GM19452 (cell line): ENCODE measurements around the gene COBLL1.
"Not testable (repeated sequence)": the region's sequence is repeated elsewhere in the genome, so short reads cannot be mapped to it uniquely, and the experiment has no call there.

ENCODE experiments used
- ATAC-seq: cut with Tn5 transposase; IDR thresholded peaks from one replicate; pipeline ENCODE4 v1.9.1; 2021; ENCODE audit not compliant: unreplicated experiment

The COBLL1 gene

GRCh38 chr2:164719996-164720941 lies 121.4 kb downstream of the COBLL1 start:
- ATAC-seq = no peak

DNA sequence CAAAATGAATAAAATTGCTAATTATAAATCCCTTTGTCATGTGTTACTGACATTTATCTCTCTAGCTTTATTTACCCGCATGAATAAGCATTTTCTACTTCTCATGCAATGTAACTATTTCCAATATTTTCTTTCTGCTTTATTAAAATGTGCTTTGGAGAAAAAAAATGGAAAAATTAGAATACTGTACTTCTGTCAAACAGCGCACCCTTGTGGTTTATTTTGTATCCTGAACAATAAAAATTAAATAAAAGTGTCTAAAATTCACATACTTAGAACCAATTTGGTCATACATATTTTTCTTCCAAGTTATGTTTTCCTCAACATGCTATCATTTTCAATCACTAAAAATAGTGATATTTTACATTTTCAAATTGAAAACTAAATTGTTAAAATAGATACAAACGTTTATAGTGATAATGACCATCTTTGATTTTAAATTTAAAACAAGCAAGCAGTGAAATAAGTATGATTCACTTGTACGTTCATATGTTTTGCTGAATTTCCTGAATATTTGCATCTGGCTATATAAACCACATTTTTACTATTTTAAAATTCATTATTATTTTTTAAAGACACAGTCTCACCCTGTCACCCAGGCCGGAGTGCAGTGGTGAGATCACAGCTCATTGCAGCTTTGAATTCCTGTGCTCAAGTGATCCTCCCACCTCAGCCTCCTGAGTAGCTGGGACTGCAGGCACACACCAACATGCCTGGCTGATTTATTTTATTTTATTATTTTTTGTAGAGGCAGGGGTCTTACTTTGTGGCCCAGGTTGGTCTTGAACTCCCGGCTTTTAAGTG lies 124.4 kb downstream of the COBLL1 start:
- ATAC-seq = no peak

- no peak for ATAC-seq
Observed at GRCh38 chr2:164714471-164714870, 127.2 kb downstream of the COBLL1 start.

- peak; percentile 58 for ATAC-seq
Observed at GRCh38 chr2:164711766-164712138, 129.9 kb downstream of the COBLL1 start.

GRCh38 chr2:164710837-164711765 lies 130.5 kb downstream of the COBLL1 start:
- ATAC-seq = peak; percentile 64

DNA sequence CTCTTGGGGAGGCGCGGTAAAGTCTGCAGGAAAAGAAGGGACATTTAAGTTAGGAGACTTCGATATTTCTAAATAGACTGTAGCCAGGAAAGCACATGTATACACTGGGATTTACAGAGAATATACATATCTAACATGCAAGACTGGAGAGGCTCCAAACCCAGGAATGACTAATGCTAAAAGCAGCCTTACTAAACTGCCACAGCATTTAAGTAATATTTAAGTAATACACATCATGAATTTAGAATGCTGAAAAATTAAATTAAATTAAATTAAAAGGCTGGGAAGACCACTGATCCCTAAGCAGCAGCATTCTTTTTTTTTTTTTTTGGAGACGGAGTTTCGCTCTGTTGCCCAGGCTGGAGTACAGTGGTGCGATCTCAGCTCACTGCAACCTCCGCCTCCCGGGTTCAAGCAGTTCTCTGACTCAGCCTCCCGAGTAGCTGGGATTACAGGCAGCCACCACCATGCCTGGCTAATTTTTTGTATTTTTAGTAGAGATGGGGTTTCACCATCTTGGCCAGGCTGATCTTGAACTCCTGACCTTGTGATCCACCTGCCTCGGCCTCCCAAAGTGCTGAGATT lies 131.3 kb downstream of the COBLL1 start:
- not testable (repeated sequence) for ATAC-seq

DNA sequence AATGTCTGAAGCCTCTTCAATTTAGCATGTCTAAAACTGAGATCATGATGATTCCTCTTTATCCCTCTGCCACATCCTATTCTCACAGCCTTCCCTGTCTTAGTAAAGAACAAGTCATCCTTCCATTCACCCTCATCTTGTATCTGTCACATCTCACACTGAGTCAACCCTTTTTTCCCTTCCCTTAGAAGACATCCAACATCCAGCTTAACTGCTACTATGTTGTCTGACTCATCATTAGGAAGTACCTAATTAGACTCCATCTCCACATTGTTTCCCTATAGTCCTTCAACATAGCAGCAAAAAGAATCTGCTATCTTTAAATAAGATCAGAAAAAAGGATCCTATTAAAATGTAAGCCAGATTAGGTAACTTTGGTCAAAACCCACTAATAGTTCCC lies 135.1 kb downstream of the COBLL1 start:
- no peak for ATAC-seq

DNA sequence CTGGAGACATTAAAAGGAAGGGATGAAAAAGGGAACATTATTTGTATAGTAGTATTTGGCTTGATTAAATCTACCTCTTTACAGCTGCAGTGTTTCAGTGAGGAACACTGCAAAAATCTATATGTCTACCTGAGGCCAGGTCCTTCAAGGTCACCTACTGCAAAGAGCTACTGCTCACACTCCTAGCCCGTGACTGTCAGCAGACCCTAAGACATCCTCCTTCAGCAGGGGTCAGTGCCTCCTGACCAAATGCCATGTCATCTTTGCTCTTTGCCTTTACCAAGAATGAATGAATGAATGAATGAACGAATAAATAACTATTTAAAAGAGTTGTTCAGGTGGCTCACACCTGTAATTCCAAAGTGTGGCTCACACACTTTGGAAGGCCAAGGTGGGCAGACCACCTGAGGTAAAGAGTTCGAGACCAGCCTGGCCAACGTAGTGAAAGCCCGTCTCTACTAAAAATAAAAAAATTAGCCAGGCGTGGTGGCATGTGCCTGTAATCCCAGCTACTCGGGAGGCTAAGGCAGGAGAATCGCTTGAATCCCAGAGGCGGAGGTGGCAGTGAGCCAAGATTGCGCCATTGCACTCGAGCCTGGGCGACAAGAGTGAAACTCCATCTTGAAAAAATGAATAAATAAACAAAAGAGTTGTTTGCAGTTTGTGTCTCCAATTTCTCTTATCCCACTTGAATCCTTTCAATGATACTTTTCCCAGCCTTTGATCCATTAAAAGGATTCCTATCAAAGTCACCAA lies 136.0 kb downstream of the COBLL1 start:
- ATAC-seq = no peak

GRCh38 chr2:164703915-164704706 lies 137.5 kb downstream of the COBLL1 start:
- ATAC-seq = no peak

DNA sequence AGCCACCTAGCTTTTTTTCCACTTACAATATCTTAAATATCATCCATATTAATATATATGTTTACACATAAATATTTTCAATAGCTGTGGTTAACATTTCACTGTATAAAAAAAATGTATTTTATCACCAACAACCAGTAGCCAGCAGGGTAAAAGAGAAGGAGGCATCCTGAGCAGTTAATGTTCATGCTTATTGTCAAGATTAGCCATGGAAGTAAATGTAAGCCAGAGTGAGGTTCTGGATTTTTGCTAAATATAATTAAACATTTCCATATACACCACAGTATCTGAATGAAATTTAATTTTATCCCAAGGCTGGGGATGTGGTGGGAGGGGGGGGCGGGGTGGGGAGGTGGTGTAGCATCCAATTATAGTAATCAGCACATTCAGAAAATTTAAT lies 140.1 kb downstream of the COBLL1 start:
- no peak for ATAC-seq

DNA sequence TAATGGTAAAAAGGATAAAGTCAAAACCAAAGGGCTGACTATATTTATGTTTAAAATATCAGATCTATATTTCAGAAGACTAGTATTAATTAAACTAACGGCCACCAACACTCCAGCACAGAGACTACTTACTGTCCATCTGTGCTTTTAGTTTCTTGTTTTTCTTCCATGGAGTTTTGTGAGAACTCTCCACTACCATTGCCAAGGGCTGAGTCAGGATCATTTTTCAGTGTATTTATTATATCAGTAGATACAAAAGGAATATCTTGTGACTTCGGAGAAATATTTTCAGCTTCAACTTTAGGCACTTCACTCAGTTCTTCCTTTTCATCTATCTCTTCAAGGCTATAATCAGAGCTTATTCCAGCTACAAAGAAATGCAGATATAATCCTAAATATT lies 141.2 kb downstream of the COBLL1 start:
- ATAC-seq = no peak

- ATAC-seq = peak; percentile 64
Observed at GRCh38 chr2:164697688-164698461, 143.7 kb downstream of the COBLL1 start.

DNA sequence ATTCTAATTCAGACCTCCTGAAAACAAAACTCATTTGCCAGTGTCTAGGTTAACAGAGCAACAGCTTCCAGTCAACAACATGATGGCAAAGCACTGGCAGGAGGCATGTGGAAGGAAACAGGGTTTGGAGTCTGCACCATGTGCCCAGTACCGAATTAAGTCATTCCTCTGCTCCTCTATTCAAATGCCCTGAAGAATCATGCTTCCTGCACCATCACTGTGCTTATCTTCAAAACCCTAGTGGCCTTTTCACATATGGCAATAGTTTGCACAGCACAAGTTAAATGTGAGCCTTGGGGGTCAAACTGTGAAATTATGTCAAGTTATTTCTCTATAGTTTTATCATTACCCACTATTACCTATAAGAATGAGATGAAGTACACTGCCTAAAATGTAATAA lies 145.0 kb downstream of the COBLL1 start:
- ATAC-seq = no peak

GRCh38 chr2:164694275-164694695 lies 147.3 kb downstream of the COBLL1 start:
- ATAC-seq = no peak

GRCh38 chr2:164693834-164694233 lies 147.8 kb downstream of the COBLL1 start:
- ATAC-seq = no peak

GRCh38 chr2:164693390-164693789 lies 148.2 kb downstream of the COBLL1 start:
- no peak for ATAC-seq

GRCh38 chr2:164692958-164693357 lies 148.7 kb downstream of the COBLL1 start:
- no peak for ATAC-seq

DNA sequence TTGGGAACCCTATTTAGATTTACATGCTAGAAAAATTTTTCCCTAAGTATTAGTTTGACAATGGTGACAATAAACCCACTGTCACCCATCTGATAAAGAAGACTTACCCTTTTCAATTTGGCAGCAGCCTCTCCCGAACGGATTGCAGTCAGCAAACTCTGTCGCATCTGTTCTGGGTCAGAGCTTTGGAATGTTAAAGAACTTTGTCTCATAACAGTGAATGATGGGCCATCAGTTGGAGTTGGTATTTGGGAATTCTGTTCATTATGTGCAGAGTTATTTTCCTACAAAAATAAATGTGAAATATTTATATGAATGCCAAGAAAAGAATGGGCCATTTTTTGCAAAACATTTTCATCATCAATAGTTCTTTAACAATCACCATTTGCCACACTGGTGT lies 149.5 kb downstream of the COBLL1 start:
- ATAC-seq = no peak
